Parathyroid adenoma (tissue), 2 donors: ENCODE results near the gene DPPA4.
"Not testable (repeated sequence)": the region's sequence is repeated elsewhere in the genome, so short reads cannot be mapped to it uniquely, and the experiment has no call there.

Source experiments
- H2AFZ ChIP-seq: fragments of 300-600 bp; sonication (generic); one replicate; pipeline ENCODE4 v1.7.0; 2017; ENCODE audit warnings: antibody characterized with exemption, mild to moderate bottlenecking
- H3K27ac ChIP-seq: fragments of 300-600 bp; sonication (generic); one replicate; pipeline ENCODE4 v1.7.0; 2017
- H3K27me3 ChIP-seq: fragments of 300-600 bp; sonication (generic); one replicate; pipeline ENCODE4 v1.7.0; 2017; ENCODE audit warnings: low read length; ENCODE audit not compliant: control insufficient read depth, insufficient read depth
- H3K36me3 ChIP-seq: fragments of 300-600 bp; sonication (generic); one replicate; pipeline ENCODE4 v1.7.0; 2017; ENCODE audit warnings: low read length; ENCODE audit not compliant: control insufficient read depth, insufficient read depth
- H3K4me1 ChIP-seq: fragments of 300-600 bp; sonication (generic); one replicate; pipeline ENCODE4 v1.7.0; 2017; ENCODE audit warnings: control low read depth
- H3K4me2 ChIP-seq: fragments of 300-600 bp; sonication (generic); one replicate; pipeline ENCODE4 v1.7.0; 2017; ENCODE audit warnings: low read length
- H3K4me3 ChIP-seq: fragments of 300-600 bp; sonication (generic); one replicate; pipeline ENCODE4 v1.7.0; 2017; ENCODE audit warnings: low read depth, low read length
- H3K79me2 ChIP-seq: fragments of 300-600 bp; sonication (generic); one replicate; pipeline ENCODE4 v1.7.0; 2017; ENCODE audit warnings: control low read depth
- H3K9ac ChIP-seq: fragments of 300-600 bp; sonication (generic); one replicate; pipeline ENCODE4 v1.7.0; 2017; ENCODE audit warnings: mild to moderate bottlenecking
- H3K9me3 ChIP-seq: fragments of 300-600 bp; sonication (generic); one replicate; pipeline ENCODE4 v1.7.0; 2017; ENCODE audit warnings: low read length; ENCODE audit not compliant: control insufficient read depth
- CTCF ChIP-seq: fragments of 300-600 bp; sonication (generic); IDR thresholded peaks from one replicate; pipeline ENCODE4 v1.7.0; 2017; ENCODE audit warnings: antibody characterized with exemption, mild to moderate bottlenecking
- donor health status: primary hyperparathyroidism.

Gene DPPA4

GRCh38 chr3:109362823-109363222 is 25.5 kb upstream of the DPPA4 start:
- H3K4me3 ChIP-seq: no peak overlapping the region
- H3K4me1 ChIP-seq: no peaks in the 10 kb centered on the region
- H3K36me3 ChIP-seq: no peaks in the 10 kb centered on the region
- TF ChIP-seq CTCF: no peak
- no peak overlapping the region for H3K4me2 ChIP-seq
- no peak overlapping the region for H3K27ac ChIP-seq
- no peaks in the 10 kb centered on the region for H3K9me3 ChIP-seq
- no peak overlapping the region for H2AFZ ChIP-seq
- H3K9ac ChIP-seq: no peak overlapping the region
- no peaks in the 10 kb centered on the region for H3K27me3 ChIP-seq
- H3K79me2 ChIP-seq: no peaks in the 10 kb centered on the region

- not testable (repeated sequence) for H3K79me2 ChIP-seq, H3K36me3 ChIP-seq, H3K27me3 ChIP-seq, H3K4me1 ChIP-seq, H3K4me3 ChIP-seq, H3K9me3 ChIP-seq, H2AFZ ChIP-seq, H3K4me2 ChIP-seq, H3K27ac ChIP-seq, H3K9ac ChIP-seq
These were observed 21.5 kb upstream of the DPPA4 start for GRCh38 chr3:109358809-109359208.

GRCh38 chr3:109356442-109357155 is 19.3 kb upstream of the DPPA4 start:
- H3K9me3 ChIP-seq: no peaks in the 10 kb centered on the region
- no peak overlapping the region for H3K27ac ChIP-seq
- no peaks in the 10 kb centered on the region for H3K79me2 ChIP-seq
- H3K27me3 ChIP-seq: no peaks in the 10 kb centered on the region
- H3K4me2 ChIP-seq: no peak overlapping the region
- no peaks in the 10 kb centered on the region for H3K4me1 ChIP-seq
- no peak overlapping the region for H2AFZ ChIP-seq
- H3K9ac ChIP-seq: no peak overlapping the region
- H3K4me3 ChIP-seq: no peak overlapping the region
- no peak for TF ChIP-seq CTCF
- H3K36me3 ChIP-seq: no peaks in the 10 kb centered on the region

GRCh38 chr3:109355625-109356441 is 18.5 kb upstream of the DPPA4 start:
- no peaks in the 10 kb centered on the region for H3K27me3 ChIP-seq
- H3K36me3 ChIP-seq: no peaks in the 10 kb centered on the region
- H3K27ac ChIP-seq: no peak overlapping the region
- no peak overlapping the region for H3K4me2 ChIP-seq
- H3K9me3 ChIP-seq: no peaks in the 10 kb centered on the region
- no peak for TF ChIP-seq CTCF
- no peak overlapping the region for H2AFZ ChIP-seq
- no peak overlapping the region for H3K4me3 ChIP-seq
- H3K79me2 ChIP-seq: no peaks in the 10 kb centered on the region
- H3K4me1 ChIP-seq: no peaks in the 10 kb centered on the region
- no peak overlapping the region for H3K9ac ChIP-seq

GRCh38 chr3:109353057-109353456 is 15.7 kb upstream of the DPPA4 start:
- Histone ChIP-seq H3K9ac (no peak overlapping the region), H3K4me1 (no peaks in the 10 kb centered on the region), H3K36me3 (no peaks in the 10 kb centered on the region), H3K27me3 (no peaks in the 10 kb centered on the region), H2AFZ (no peak overlapping the region), H3K79me2 (no peaks in the 10 kb centered on the region), H3K4me2 (no peak overlapping the region), H3K9me3 (no peaks in the 10 kb centered on the region), H3K27ac (no peak overlapping the region), H3K4me3 (no peak overlapping the region)
- TF ChIP-seq CTCF: no peak
